Peyer's patch (tissue), 4 donors: ENCODE measurements around the gene RNF225.

Source experiments
- CTCF ChIP-seq, 6 experiments: fragments of 450-650 bp in 4 of 6; fragments of 200-600 bp in 2 of 6; sonication (generic) in 1 of 6; IDR thresholded peaks; one replicate each; pipeline ENCODE4 v1.5.1; 2017 to 2019; ENCODE audit warnings: antibody characterized with exemption in 6 of 6, mild to moderate bottlenecking in 3 of 6, moderate library complexity in 1 of 6
- POLR2A ChIP-seq, 2 donors: fragments of 450-650 bp; IDR thresholded peaks; one replicate each; pipeline ENCODE4 v1.5.1; 2017; ENCODE audit warnings: antibody characterized with exemption in 2 of 2, mild to moderate bottlenecking in 2 of 2, moderate library complexity in 2 of 2

- TF ChIP-seq CTCF (IDR thresholded peaks at IDR 0.05) (no peak), POLR2A (IDR thresholded peaks at IDR 0.05) (no peak)
These were observed 40.9 kb upstream of the RNF225 start for GRCh38 chr19:58354478-58355030.
